A549 (cell line): Measurements from ENCODE around the gene CALN1. TPM values are rescaled to one million over a fixed set of nuclear protein-coding genes. Genes with fewer than 3 reads are reported as not detected.

Experiments used
- ATAC-seq, 2 experiments: fragments of 200-7000 bp in 1 of 2; fragments of >200 bp in 1 of 2; cut with Nextera tagmentation in 1 of 2; cut with Tn5 transposase in 1 of 2; 3 replicates each; pipeline versions ENCODE4 v1.8.0 to v1.9.1; 2018 to 2020; ENCODE audit warnings: mild to moderate bottlenecking in 1 of 2, moderate library complexity in 1 of 2
- CTCF ChIA-PET: fragments of 300-600 bp; sonication (Branson Sonifier 250); formaldehyde crosslinking; extraction: SDS; loops from one replicate; lab custom pipeline; 2021; ENCODE audit warnings: antibody characterized with exemption, inconsistent platforms; lab: Yijun Ruan, JAX
- POLR2A ChIA-PET: fragments of 350-600 bp; formaldehyde crosslinking; extraction: SDS; loops from one replicate; lab custom pipeline; 2021; ENCODE audit warnings: antibody characterized with exemption, inconsistent platforms; lab: Yijun Ruan, JAX
- DNase-seq, 2 experiments: peaks; one replicate each; pipeline versions ENCODE4 v3.0.0 to v3.0.0-alpha.2; 2011 to 2016; ENCODE audit warnings: low read depth in 1 of 2, low spot score in 1 of 2
- FAIRE-seq: peaks from 2 replicates; lab custom pipeline; 2011; peaks lifted over from hg19 to GRCh38; lab: Jason Lieb, UNC
- H3K27ac ChIP-seq, 2 experiments: fragments of >200 bp; sonication (Bioruptor Twin); formaldehyde crosslinking; 3 replicates each; pipeline ENCODE4 v1.5.1; 2016 to 2017
- H3K4me1 ChIP-seq: fragments of >200 bp; sonication (Bioruptor Twin); formaldehyde crosslinking; 3 replicates; pipeline ENCODE4 v1.6.1; 2016
- H3K4me2 ChIP-seq: fragments of >200 bp; sonication (Bioruptor Twin); formaldehyde crosslinking; 3 replicates; pipeline ENCODE4 v1.6.1; 2016
- H3K4me3 ChIP-seq: fragments of >200 bp; sonication (Bioruptor Twin); formaldehyde crosslinking; 3 replicates; pipeline ENCODE4 v1.5.1; 2016
- H3K9me3 ChIP-seq: fragments of >200 bp; sonication (Bioruptor Twin); formaldehyde crosslinking; 3 replicates; pipeline ENCODE4 v1.6.1; 2016
- CBX2 ChIP-seq: fragments of 200-600 bp; sonication (generic); IDR thresholded peaks from 2 replicates; pipeline ENCODE4 v1.6.1; 2016; ENCODE audit warnings: low read depth, mild to moderate bottlenecking, borderline replicate concordance
- CBX8 ChIP-seq: fragments of 200-600 bp; sonication (generic); IDR thresholded peaks from 2 replicates; pipeline ENCODE4 v1.6.1; 2016
- CHD4 ChIP-seq: fragments of 200-600 bp; sonication (generic); IDR thresholded peaks from 2 replicates; pipeline ENCODE4 v1.6.1; 2016; ENCODE audit warnings: antibody characterized with exemption, mild to moderate bottlenecking, borderline replicate concordance
- EHMT2 ChIP-seq: fragments of 200-600 bp; sonication (generic); IDR thresholded peaks from 2 replicates; pipeline ENCODE4 v1.6.1; 2016; ENCODE audit warnings: antibody characterized with exemption, low read depth, mild to moderate bottlenecking, moderate library complexity
- EP300 ChIP-seq, 2 experiments: fragments of >200 bp; sonication (Bioruptor Twin); formaldehyde crosslinking; IDR thresholded peaks; 2 replicates in 1 of 2; 3 replicates in 1 of 2; pipeline ENCODE4 v1.6.1; 2016 to 2017
- FOSB ChIP-seq: fragments of 250-450 bp; sonication (Bioruptor Pico); IDR thresholded peaks from 2 replicates; pipeline ENCODE4 v1.5.0; 2020; ENCODE audit warnings: mild to moderate bottlenecking, moderate library complexity
- FOSL2 ChIP-seq, 2 experiments: fragments of 450-650 bp in 1 of 2; fragments of >200 bp in 1 of 2; sonication (Bioruptor Twin) in 1 of 2; formaldehyde crosslinking; IDR thresholded peaks; 2 replicates each; pipeline versions ENCODE4 v1.5.0 to v1.6.1; 2016 to 2020; ENCODE audit warnings: mild to moderate bottlenecking in 1 of 2, moderate library complexity in 1 of 2
- FOXS1 ChIP-seq: fragments of 250-450 bp; sonication (Bioruptor Pico); IDR thresholded peaks from 2 replicates; pipeline ENCODE4 v1.5.0; 2020; ENCODE audit warnings: mild to moderate bottlenecking, moderate library complexity
- GATA3 ChIP-seq: IDR thresholded peaks from 2 replicates; pipeline ENCODE4 v1.6.1; 2012; ENCODE audit warnings: borderline replicate concordance
- HEYL ChIP-seq: fragments of 250-450 bp; sonication (Bioruptor Pico); IDR thresholded peaks from 2 replicates; pipeline ENCODE4 v1.8.0; 2021; ENCODE audit warnings: mild to moderate bottlenecking, moderate library complexity
- HOXA7 ChIP-seq: fragments of 250-450 bp; sonication (Bioruptor Pico); IDR thresholded peaks from 2 replicates; pipeline ENCODE4 v1.5.0; 2020; ENCODE audit warnings: mild to moderate bottlenecking, moderate library complexity
- HOXB13 ChIP-seq: fragments of 250-450 bp; sonication (Bioruptor Pico); IDR thresholded peaks from 2 replicates; pipeline ENCODE4 v1.5.0; 2020; ENCODE audit warnings: low read depth, mild to moderate bottlenecking, moderate library complexity
- JUNB ChIP-seq: fragments of >200 bp; sonication (Bioruptor Twin); formaldehyde crosslinking; IDR thresholded peaks from 2 replicates; pipeline ENCODE4 v1.6.1; 2016
- MAFK ChIP-seq: fragments of 450-650 bp; IDR thresholded peaks from 2 replicates; pipeline ENCODE4 v1.6.1; 2014; ENCODE audit not compliant: partially characterized antibody
- MYC ChIP-seq: IDR thresholded peaks from 2 replicates; pipeline ENCODE4 v1.6.1; 2012; ENCODE audit warnings: mild to moderate bottlenecking, inconsistent platforms, low read length, improper control_type of control experiment, borderline replicate concordance
- NPAS2 ChIP-seq: fragments of 250-450 bp; sonication (Bioruptor Pico); IDR thresholded peaks from 2 replicates; pipeline ENCODE4 v1.8.0; 2022; ENCODE audit warnings: mild to moderate bottlenecking, moderate library complexity, borderline replicate concordance
- PBX3 ChIP-seq: IDR thresholded peaks from 2 replicates; pipeline ENCODE4 v1.6.1; 2012
- POLR2AphosphoS2 ChIP-seq: conservative IDR thresholded peaks from 2 replicates; pipeline ENCODE4 v1.6.1; 2012; ENCODE audit warnings: low read length, improper control_type of control experiment, inconsistent platforms
- RAD21 ChIP-seq, 2 experiments: fragments of >200 bp in 1 of 2; sonication (Bioruptor Twin) in 1 of 2; formaldehyde crosslinking in 1 of 2; IDR thresholded peaks in 1 of 2; conservative IDR thresholded peaks in 1 of 2; 2 replicates in 1 of 2; 3 replicates in 1 of 2; pipeline ENCODE4 v1.6.1; 2012 to 2018; ENCODE audit warnings: inconsistent platforms in 1 of 2
- RARB ChIP-seq: fragments of 250-450 bp; sonication (Bioruptor Pico); IDR thresholded peaks from 2 replicates; pipeline ENCODE4 v1.8.0; 2021; ENCODE audit warnings: mild to moderate bottlenecking, moderate library complexity
- RFX5 ChIP-seq: fragments of 450-650 bp; IDR thresholded peaks from 2 replicates; pipeline ENCODE4 v1.7.1; 2014; ENCODE audit warnings: antibody characterized with exemption, mild to moderate bottlenecking, moderate library complexity
- RNF2 ChIP-seq: fragments of 200-600 bp; sonication (generic); IDR thresholded peaks from 2 replicates; pipeline ENCODE4 v1.6.1; 2016; ENCODE audit warnings: low read depth, mild to moderate bottlenecking, antibody characterized with exemption, moderate library complexity, borderline replicate concordance
- SREBF2 ChIP-seq: fragments of 450-650 bp; IDR thresholded peaks from 2 replicates; pipeline ENCODE4 v1.6.1; 2014; ENCODE audit warnings: mild to moderate bottlenecking, moderate library complexity
- TFCP2L1 ChIP-seq: fragments of 250-450 bp; sonication (Bioruptor Pico); IDR thresholded peaks from 2 replicates; pipeline ENCODE4 v1.5.0; 2021; ENCODE audit warnings: mild to moderate bottlenecking
- USF2 ChIP-seq: fragments of 450-650 bp; IDR thresholded peaks from 2 replicates; pipeline ENCODE4 v1.6.1; 2014; ENCODE audit warnings: antibody characterized with exemption
- ZC3H11A ChIP-seq: fragments of 450-650 bp; IDR thresholded peaks from 2 replicates; pipeline ENCODE4 v1.6.1; 2014; ENCODE audit warnings: antibody characterized with exemption, mild to moderate bottlenecking
- ZFP36 ChIP-seq: fragments of 450-650 bp; IDR thresholded peaks from 2 replicates; pipeline ENCODE4 v1.6.1; 2014; ENCODE audit warnings: borderline replicate concordance; ENCODE audit not compliant: partially characterized antibody
- WGBS: methylation state at CpG from one replicate; pipeline ENCODE4 v1.1.6; 2017; ENCODE audit errors: missing lambda C conversion rate; 5-methylcytosine and 5-hydroxymethylcytosine counted together
- polyA plus RNA-seq, 4 experiments: library from polyadenylated mRNA; depleted of rRNA in 3 of 4; stranded (reverse); fragments of >200 nt; fragmentation: RNase III in 1 of 4; extraction: RNeasy Plus Mini Kit Qiagen cat#74134 plus additional on column Dnase treatment in 1 of 4; gene quantifications; 2 replicates in 3 of 4; 3 replicates in 1 of 4; pipeline ENCODE4 v1.2.3, GENCODE V29; 2011 to 2017
- TF ChIP-seq, protein P1 (sequence below): IDR thresholded peaks from 2 replicates; pipeline ENCODE4 v1.6.1; 2012
- TF ChIP-seq, protein P2 (sequence below): IDR thresholded peaks from 2 replicates; pipeline ENCODE4 v1.6.1; 2012; ENCODE audit warnings: low read depth, borderline replicate concordance

Gene CALN1
- polyA plus RNA-seq, 2 of the 4 experiments (the other 2 are of a cell fraction) = not detected

DNA sequence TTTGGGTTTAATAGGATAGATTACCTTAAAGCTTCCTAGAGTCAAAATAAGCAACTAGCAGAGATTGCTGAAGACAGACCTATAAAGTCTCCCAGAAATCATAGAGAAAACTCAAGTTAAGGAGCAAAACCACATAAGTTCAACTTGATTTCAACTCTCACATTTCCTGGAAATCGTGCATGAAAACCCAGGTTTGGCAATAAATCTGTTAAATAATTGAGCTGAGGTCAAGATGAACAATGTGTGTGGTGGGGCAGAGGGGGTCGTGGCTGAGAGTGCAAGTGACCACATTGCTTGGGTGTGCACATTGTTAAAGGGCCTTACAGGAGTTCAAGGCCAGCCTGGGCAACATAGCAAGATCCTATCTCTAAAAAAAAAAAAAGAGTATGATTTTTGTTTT is 643.7 kb downstream of the CALN1 start:
- Histone ChIP-seq H3K27ac (no peak overlapping the region), H3K9me3 (no peaks in the 10 kb centered on the region), H3K4me3 (no peak overlapping the region), H3K4me1 (no peaks in the 10 kb centered on the region), H3K4me2 (no peak overlapping the region)
- ATAC-seq (no peak), DNase-seq (no peak), FAIRE-seq (no peak)
- TF ChIP-seq ZFP36 = no peak
- TF ChIP-seq HEYL (CRISPR knock-in tag) = no peak
- no peak for TF ChIP-seq FOSL2 (IDR thresholded peaks at IDR 0.05)
- TF ChIP-seq FOSL2 (CRISPR knock-in tag; IDR thresholded peaks at IDR 0.05) = no peak
- TF ChIP-seq CHD4 = no peak
- no peak for TF ChIP-seq HOXB13 (CRISPR knock-in tag)
- TF ChIP-seq RNF2 = no peak
- no peak for TF ChIP-seq FOXS1 (CRISPR knock-in tag)
- TF ChIP-seq ZC3H11A = no peak
- no peak for TF ChIP-seq TFCP2L1 (CRISPR knock-in tag)
- TF ChIP-seq RAD21 (conservative IDR thresholded peaks at IDR 0.05 in 1 of 2, IDR thresholded peaks at IDR 0.05 in 1 of 2) = no peak
- TF ChIP-seq EHMT2 = no peak
- TF ChIP-seq EP300 (IDR thresholded peaks at IDR 0.05) = no peak
- TF ChIP-seq JUNB = no peak
- TF ChIP-seq GATA3 = no peak
- TF ChIP-seq, protein P1, sequence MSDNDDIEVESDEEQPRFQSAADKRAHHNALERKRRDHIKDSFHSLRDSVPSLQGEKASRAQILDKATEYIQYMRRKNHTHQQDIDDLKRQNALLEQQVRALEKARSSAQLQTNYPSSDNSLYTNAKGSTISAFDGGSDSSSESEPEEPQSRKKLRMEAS = no peak
- CTCF ChIA-PET = interaction anchor here (2.3 kb wide), 1 partner anchor 16 kb away, joined by 9 read pairs; no protein-coding TSS in a partner anchor
- 0% methylated on average over 2 of the region's 2 CpGs for WGBS
- POLR2A ChIA-PET = no interaction called here

GRCh38 chr7:71766016-71766415 is 646.1 kb downstream of the CALN1 start:
- CTCF ChIA-PET = interaction anchor here (1.0 to 2.3 kb wide), 2 partner anchors 14 to 32 kb away, joined by 4 to 9 read pairs; no protein-coding TSS in a partner anchor
- FAIRE-seq = no peak
- ATAC-seq = no peak
- Histone ChIP-seq H3K9me3 (0 out of 3 replicates have a peak, but pooled peaks cover 3% of the 10 kb centered on the region), H3K4me2 (no peak overlapping the region), H3K4me3 (no peak overlapping the region), H3K4me1 (no peaks in the 10 kb centered on the region), H3K27ac (no peak overlapping the region)
- POLR2A ChIA-PET = no interaction called here
- no peak for TF ChIP-seq NPAS2 (CRISPR knock-in tag)
- TF ChIP-seq POLR2AphosphoS2 = no peak
- DNase-seq = no peak

- Histone ChIP-seq H3K27ac (no peak overlapping the region), H3K9me3 (0 out of 3 replicates have a peak, but pooled peaks cover 3% of the 10 kb centered on the region), H3K4me1 (no peaks in the 10 kb centered on the region), H3K4me3 (no peak overlapping the region), H3K4me2 (no peak overlapping the region)
- ATAC-seq (no peak), FAIRE-seq (no peak), DNase-seq (no peak)
- CTCF ChIA-PET = no interaction called here
- no peak for TF ChIP-seq CHD4
- no peak for TF ChIP-seq USF2
- no peak for TF ChIP-seq MAFK
- no peak for TF ChIP-seq SREBF2
- no peak for TF ChIP-seq CBX2
- TF ChIP-seq MYC = no peak
- no peak for TF ChIP-seq FOSB (CRISPR knock-in tag)
- TF ChIP-seq PBX3 = no peak
- TF ChIP-seq ZFP36 = no peak
- no peak for TF ChIP-seq RFX5
- no peak for TF ChIP-seq RARB (CRISPR knock-in tag)
- TF ChIP-seq EHMT2 = no peak
- no peak for TF ChIP-seq RNF2
- TF ChIP-seq, protein P1 = no peak
- TF ChIP-seq POLR2AphosphoS2 = no peak
- TF ChIP-seq CBX8 = no peak
- TF ChIP-seq HOXA7 (CRISPR knock-in tag) = no peak
- TF ChIP-seq, protein P2, sequence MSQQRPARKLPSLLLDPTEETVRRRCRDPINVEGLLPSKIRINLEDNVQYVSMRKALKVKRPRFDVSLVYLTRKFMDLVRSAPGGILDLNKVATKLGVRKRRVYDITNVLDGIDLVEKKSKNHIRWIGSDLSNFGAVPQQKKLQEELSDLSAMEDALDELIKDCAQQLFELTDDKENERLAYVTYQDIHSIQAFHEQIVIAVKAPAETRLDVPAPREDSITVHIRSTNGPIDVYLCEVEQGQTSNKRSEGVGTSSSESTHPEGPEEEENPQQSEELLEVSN = no peak
- POLR2A ChIA-PET = no interaction called here
Observed at GRCh38 chr7:71761336-71761735, 650.8 kb downstream of the CALN1 start.
